Measurements from ENCODE around the gene ZNF281.
A peak's percentile ranks its signal among the peaks of the same experiment; 100 is the strongest.
"Not testable (repeated sequence)": the region's sequence is repeated elsewhere in the genome, so short reads cannot be mapped to it uniquely, and the experiment has no call there.

The ZNF281 gene

DNA sequence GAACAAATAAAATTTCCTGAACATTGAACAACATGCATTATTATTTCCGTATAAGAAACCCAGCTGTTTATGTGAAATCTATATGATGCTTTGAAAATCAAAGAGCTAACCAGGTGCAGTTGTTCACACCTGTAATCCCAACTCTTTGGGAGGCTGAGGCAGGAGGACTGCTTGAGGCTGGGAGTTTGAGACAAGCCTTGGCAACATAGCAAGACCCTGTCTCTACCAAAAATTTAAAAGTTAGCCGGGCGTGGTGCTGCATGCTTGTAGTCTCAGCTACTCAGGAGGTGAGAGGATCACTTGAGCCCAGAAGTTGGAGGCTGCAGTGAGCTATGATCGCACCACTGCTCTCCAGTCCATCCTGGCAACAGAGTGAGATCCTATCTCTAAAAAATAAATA lies 4.8 kb upstream of the ZNF281 start:
- Histone ChIP-seq H3K27me3 (ENCODE audit: insufficient read depth, insufficient read length) (no peaks in the 10 kb centered on the region), H3K9ac (ENCODE audit: insufficient read length, low read depth) (no peak overlapping the region), H3K4me1 (ENCODE audit: insufficient read depth, insufficient read length) (no peaks in the 10 kb centered on the region), H3K4me3 (ENCODE audit: insufficient read length, low read depth) (no peak overlapping the region), H3K36me3 (ENCODE audit: insufficient read depth, insufficient read length, low read length) (no peaks in the 10 kb centered on the region), H3K9me3 (ENCODE audit: insufficient read depth, low read length) (peaks cover 18% of the 10 kb centered on the region; the same call in 1 of the 2 replicates)
- no peak for DNase-seq (ENCODE audit: low read depth, low spot score)
- TF ChIP-seq SUZ12 (IDR thresholded peaks at IDR 0.05; ENCODE audit: extremely low read depth, insufficient read depth, insufficient read length): no peak
- TF ChIP-seq ZNF274 (IDR thresholded peaks at IDR 0.05; ENCODE audit: low read depth, low read length): no peak
- no peak for TF ChIP-seq YY1 (IDR thresholded peaks at IDR 0.05; ENCODE audit: insufficient read depth, insufficient read length)

GRCh38 chr1:200413766-200414165 lies 3.9 kb upstream of the ZNF281 start:
- peaks cover 21% of the 10 kb centered on the region for H3K9me3 ChIP-seq (ENCODE audit: insufficient read depth, low read length)
- not testable (repeated sequence) for H3K9ac ChIP-seq (ENCODE audit: insufficient read length, low read depth); H3K4me1 ChIP-seq (ENCODE audit: insufficient read depth, insufficient read length); DNase-seq (ENCODE audit: low read depth, low spot score); H3K27me3 ChIP-seq (ENCODE audit: insufficient read depth, insufficient read length); H3K36me3 ChIP-seq (ENCODE audit: insufficient read depth, insufficient read length, low read length); H3K4me3 ChIP-seq (ENCODE audit: insufficient read length, low read depth)

- Histone ChIP-seq H3K9ac (ENCODE audit: insufficient read length, low read depth) (no peak overlapping the region), H3K4me3 (ENCODE audit: insufficient read length, low read depth) (no peak overlapping the region), H3K27me3 (ENCODE audit: insufficient read depth, insufficient read length) (no peaks in the 10 kb centered on the region), H3K9me3 (ENCODE audit: insufficient read depth, low read length) (peaks cover 43% of the 10 kb centered on the region), H3K4me1 (ENCODE audit: insufficient read depth, insufficient read length) (peaks cover 2% of the 10 kb centered on the region), H3K36me3 (ENCODE audit: insufficient read depth, insufficient read length, low read length) (peaks cover 26% of the 10 kb centered on the region)
- peak; percentile 85 for DNase-seq (ENCODE audit: low read depth, low spot score)
- TF ChIP-seq YY1 (IDR thresholded peaks at IDR 0.05; ENCODE audit: insufficient read depth, insufficient read length) (no peak), SUZ12 (IDR thresholded peaks at IDR 0.05; ENCODE audit: extremely low read depth, insufficient read depth, insufficient read length) (no peak), ZNF274 (IDR thresholded peaks at IDR 0.05; ENCODE audit: low read depth, low read length) (no peak)
Measured at GRCh38 chr1:200411406-200412257, 1.8 kb upstream of the ZNF281 start.

DNA sequence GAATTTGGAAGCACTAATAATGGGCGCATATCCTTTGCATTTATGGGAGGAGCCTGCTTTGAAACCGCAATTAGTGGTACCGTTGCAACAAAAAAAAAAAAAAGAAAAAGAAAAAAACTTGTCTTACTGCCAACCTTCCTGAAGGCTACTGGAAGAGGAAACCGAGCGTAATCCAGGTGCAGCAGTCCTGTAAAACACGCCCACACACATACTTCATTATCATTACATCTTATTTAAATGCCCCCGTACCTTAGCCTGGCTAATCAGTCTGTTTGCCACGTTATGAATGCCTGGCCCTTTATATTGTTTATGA lies 686 bp upstream of the ZNF281 start:
- H3K9ac ChIP-seq (ENCODE audit: insufficient read length, low read depth): no peak overlapping the region
- H3K9me3 ChIP-seq (ENCODE audit: insufficient read depth, low read length): peaks cover 47% of the 10 kb centered on the region
- no peaks in the 10 kb centered on the region for H3K27me3 ChIP-seq (ENCODE audit: insufficient read depth, insufficient read length)
- peaks cover 2% of the 10 kb centered on the region for H3K4me1 ChIP-seq (ENCODE audit: insufficient read depth, insufficient read length)
- no peak for TF ChIP-seq ZNF274 (IDR thresholded peaks at IDR 0.05; ENCODE audit: low read depth, low read length)
- TF ChIP-seq SUZ12 (IDR thresholded peaks at IDR 0.05; ENCODE audit: extremely low read depth, insufficient read depth, insufficient read length): no peak
- TF ChIP-seq YY1 (IDR thresholded peaks at IDR 0.05; ENCODE audit: insufficient read depth, insufficient read length): no peak
- peak overlapping the region; percentile 20 for H3K4me3 ChIP-seq (ENCODE audit: insufficient read length, low read depth)
- H3K36me3 ChIP-seq (ENCODE audit: insufficient read depth, insufficient read length, low read length): peaks cover 37% of the 10 kb centered on the region
- peak; percentile 54 for DNase-seq (ENCODE audit: low read depth, low spot score)

- H3K4me1 ChIP-seq (ENCODE audit: insufficient read depth, insufficient read length): peaks cover 2% of the 10 kb centered on the region
- DNase-seq (ENCODE audit: low read depth, low spot score): no peak
Measured at GRCh38 chr1:200409203-200409760, 554 bp downstream of the ZNF281 start.

DNA sequence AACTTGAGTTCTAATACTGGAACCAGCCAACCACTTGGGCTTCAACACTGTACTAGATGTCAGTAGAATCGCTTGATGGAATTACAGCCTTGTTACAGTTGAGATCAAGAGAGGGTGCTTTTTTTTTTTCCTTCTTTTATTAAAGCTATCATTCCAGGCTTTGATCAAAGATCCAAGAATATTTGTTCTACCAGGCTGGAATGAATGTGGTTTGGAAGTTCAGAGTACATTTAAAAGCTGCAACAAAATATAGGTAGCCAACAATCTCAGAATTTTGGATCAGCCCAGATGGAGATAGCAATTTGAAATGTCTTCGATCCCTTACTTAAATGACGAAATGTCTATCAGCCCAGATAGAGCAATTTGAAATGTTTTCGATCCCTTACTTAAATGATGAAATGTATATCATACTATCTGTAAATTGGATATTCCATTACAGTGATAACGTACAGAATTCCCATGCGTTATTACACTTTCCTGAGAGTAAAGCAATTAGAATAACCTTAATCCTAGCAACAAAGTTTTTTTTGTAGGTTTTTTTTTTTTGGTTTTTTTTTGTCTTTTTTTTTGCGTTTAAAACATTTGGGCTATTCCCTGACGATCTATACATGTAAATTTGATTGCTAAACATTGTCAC lies 3.6 kb downstream of the ZNF281 start:
- H3K9me3 ChIP-seq (ENCODE audit: insufficient read depth, low read length): peaks cover 38% of the 10 kb centered on the region
- H3K9ac ChIP-seq (ENCODE audit: insufficient read length, low read depth): no peak overlapping the region
- no peak for DNase-seq (ENCODE audit: low read depth, low spot score)
- peak overlapping the region; percentile 22 for H3K4me3 ChIP-seq (ENCODE audit: insufficient read length, low read depth)
- peaks cover 75% of the 10 kb centered on the region for H3K36me3 ChIP-seq (ENCODE audit: insufficient read depth, insufficient read length, low read length)
- TF ChIP-seq ZNF274 (IDR thresholded peaks at IDR 0.05; ENCODE audit: low read depth, low read length): no peak
- H3K4me1 ChIP-seq (ENCODE audit: insufficient read depth, insufficient read length): peaks cover 2% of the 10 kb centered on the region
- no peaks in the 10 kb centered on the region for H3K27me3 ChIP-seq (ENCODE audit: insufficient read depth, insufficient read length)

More at GRCh38 chr1:200409203-200409760, 554 bp downstream of the ZNF281 start:
- Histone ChIP-seq H3K9ac (ENCODE audit: insufficient read length, low read depth) (peak overlapping the region; percentile 88), H3K9me3 (ENCODE audit: insufficient read depth, low read length) (peaks cover 47% of the 10 kb centered on the region), H3K27me3 (ENCODE audit: insufficient read depth, insufficient read length) (no peaks in the 10 kb centered on the region), H3K36me3 (ENCODE audit: insufficient read depth, insufficient read length, low read length) (peaks cover 49% of the 10 kb centered on the region), H3K4me3 (ENCODE audit: insufficient read length, low read depth) (peak overlapping the region; percentile 78)
- no peak for TF ChIP-seq SUZ12 (IDR thresholded peaks at IDR 0.05; ENCODE audit: extremely low read depth, insufficient read depth, insufficient read length)
- no peak for TF ChIP-seq ZNF274 (IDR thresholded peaks at IDR 0.05; ENCODE audit: low read depth, low read length)
- no peak for TF ChIP-seq YY1 (IDR thresholded peaks at IDR 0.05; ENCODE audit: insufficient read depth, insufficient read length)

DNA sequence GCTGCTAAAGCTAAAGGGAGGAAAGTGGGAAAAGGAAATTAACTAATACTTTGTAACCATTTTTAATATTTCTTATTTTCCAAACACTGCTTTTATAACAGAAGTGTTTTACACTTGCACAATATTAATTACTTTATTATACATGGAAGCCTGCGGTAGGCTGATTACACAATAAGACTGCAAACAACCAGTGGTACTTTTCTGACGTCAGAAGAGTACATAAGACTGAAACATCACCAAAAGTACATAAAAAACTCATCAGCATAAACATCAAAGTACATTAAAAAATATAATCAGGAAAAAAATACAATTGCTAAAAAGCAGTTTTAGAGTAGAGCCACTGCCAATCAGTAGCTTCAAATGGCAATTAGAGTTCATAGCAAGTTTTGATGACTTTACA lies 4.6 kb downstream of the ZNF281 start:
- H3K36me3 ChIP-seq (ENCODE audit: insufficient read depth, insufficient read length, low read length): peaks cover 75% of the 10 kb centered on the region
- H3K4me1 ChIP-seq (ENCODE audit: insufficient read depth, insufficient read length): peaks cover 2% of the 10 kb centered on the region
- DNase-seq (ENCODE audit: low read depth, low spot score): no peak

More for the DNA sequence above, 4.6 kb downstream of the ZNF281 start:
- H3K4me3 ChIP-seq (ENCODE audit: insufficient read length, low read depth): no peak overlapping the region
- H3K27me3 ChIP-seq (ENCODE audit: insufficient read depth, insufficient read length): no peaks in the 10 kb centered on the region
- TF ChIP-seq YY1 (IDR thresholded peaks at IDR 0.05; ENCODE audit: insufficient read depth, insufficient read length): no peak
- TF ChIP-seq SUZ12 (IDR thresholded peaks at IDR 0.05; ENCODE audit: extremely low read depth, insufficient read depth, insufficient read length): no peak
- no peak for TF ChIP-seq ZNF274 (IDR thresholded peaks at IDR 0.05; ENCODE audit: low read depth, low read length)
- peaks cover 30% of the 10 kb centered on the region for H3K9me3 ChIP-seq (ENCODE audit: insufficient read depth, low read length)
- no peak overlapping the region for H3K9ac ChIP-seq (ENCODE audit: insufficient read length, low read depth)
